ENCODE measurements around the gene TOM1L2. TPM values are rescaled to one million over a fixed set of nuclear protein-coding genes. Genes with fewer than 3 reads are reported as not detected.
A peak's percentile ranks its signal among the peaks of the same experiment; 100 is the strongest.

Gene TOM1L2
- total RNA-seq, 1 experiment from 2014 or later, result 24.1 TPM

DNA sequence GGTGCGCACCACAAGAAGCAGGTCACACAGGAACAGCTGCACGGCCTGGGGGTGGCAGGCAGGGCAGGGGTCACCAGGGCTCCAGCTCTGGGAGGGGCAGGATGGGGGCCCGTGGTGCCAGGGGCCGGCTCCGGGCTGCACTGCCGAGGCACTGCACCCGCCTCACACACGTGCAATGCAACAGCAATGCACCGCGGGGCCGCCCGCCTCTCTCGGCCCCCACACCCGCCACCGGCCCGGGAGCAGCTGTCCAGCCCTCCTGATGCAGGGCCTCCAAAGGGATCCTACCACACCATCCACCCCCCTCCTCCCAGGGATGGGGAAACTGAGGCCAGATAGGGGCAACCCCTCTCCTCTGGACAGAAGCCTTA lies 158.5 kb downstream of the TOM1L2 start:
- H3K27me3 ChIP-seq (ENCODE audit: insufficient read depth, low read length), result no peaks in the 10 kb centered on the region
- H3K27ac ChIP-seq (ENCODE audit: low read depth, low read length), result peak overlapping the region; percentile 54; the same call in 1 of the 2 replicates
- H3K9me3 ChIP-seq (ENCODE audit: control insufficient read depth in 1 of 2, insufficient read depth in 1 of 2, low read depth in 1 of 2, low read length in 2 of 2), result no peaks in the 10 kb centered on the region
- no peak overlapping the region for H3K9ac ChIP-seq (ENCODE audit: low read length)
- no peaks in the 10 kb centered on the region for H3K9me2 ChIP-seq (ENCODE audit: insufficient read depth)
- no peak overlapping the region for H2AFZ ChIP-seq (ENCODE audit: low read depth, low read length, poor library complexity, severe bottlenecking)
- TF ChIP-seq SIN3A (IDR thresholded peaks at IDR 0.05; ENCODE audit: low read depth), result no peak
- TF ChIP-seq RAD21 (IDR thresholded peaks at IDR 0.05; ENCODE audit: low read depth), result no peak
- TF ChIP-seq CBX3 (IDR thresholded peaks at IDR 0.05; ENCODE audit: low read depth), result no peak
- no peak for TF ChIP-seq EGR1 (IDR thresholded peaks at IDR 0.05; ENCODE audit: low read depth)
- TF ChIP-seq FOSL1 (IDR thresholded peaks at IDR 0.05; ENCODE audit: low read depth), result no peak
- no peak for TF ChIP-seq SP1 (IDR thresholded peaks at IDR 0.05; ENCODE audit: low read depth)
- TF ChIP-seq JUND (IDR thresholded peaks at IDR 0.05), result no peak
- TF ChIP-seq, protein P1, sequence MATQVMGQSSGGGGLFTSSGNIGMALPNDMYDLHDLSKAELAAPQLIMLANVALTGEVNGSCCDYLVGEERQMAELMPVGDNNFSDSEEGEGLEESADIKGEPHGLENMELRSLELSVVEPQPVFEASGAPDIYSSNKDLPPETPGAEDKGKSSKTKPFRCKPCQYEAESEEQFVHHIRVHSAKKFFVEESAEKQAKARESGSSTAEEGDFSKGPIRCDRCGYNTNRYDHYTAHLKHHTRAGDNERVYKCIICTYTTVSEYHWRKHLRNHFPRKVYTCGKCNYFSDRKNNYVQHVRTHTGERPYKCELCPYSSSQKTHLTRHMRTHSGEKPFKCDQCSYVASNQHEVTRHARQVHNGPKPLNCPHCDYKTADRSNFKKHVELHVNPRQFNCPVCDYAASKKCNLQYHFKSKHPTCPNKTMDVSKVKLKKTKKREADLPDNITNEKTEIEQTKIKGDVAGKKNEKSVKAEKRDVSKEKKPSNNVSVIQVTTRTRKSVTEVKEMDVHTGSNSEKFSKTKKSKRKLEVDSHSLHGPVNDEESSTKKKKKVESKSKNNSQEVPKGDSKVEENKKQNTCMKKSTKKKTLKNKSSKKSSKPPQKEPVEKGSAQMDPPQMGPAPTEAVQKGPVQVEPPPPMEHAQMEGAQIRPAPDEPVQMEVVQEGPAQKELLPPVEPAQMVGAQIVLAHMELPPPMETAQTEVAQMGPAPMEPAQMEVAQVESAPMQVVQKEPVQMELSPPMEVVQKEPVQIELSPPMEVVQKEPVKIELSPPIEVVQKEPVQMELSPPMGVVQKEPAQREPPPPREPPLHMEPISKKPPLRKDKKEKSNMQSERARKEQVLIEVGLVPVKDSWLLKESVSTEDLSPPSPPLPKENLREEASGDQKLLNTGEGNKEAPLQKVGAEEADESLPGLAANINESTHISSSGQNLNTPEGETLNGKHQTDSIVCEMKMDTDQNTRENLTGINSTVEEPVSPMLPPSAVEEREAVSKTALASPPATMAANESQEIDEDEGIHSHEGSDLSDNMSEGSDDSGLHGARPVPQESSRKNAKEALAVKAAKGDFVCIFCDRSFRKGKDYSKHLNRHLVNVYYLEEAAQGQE (IDR thresholded peaks at IDR 0.05; ENCODE audit: low read depth), result no peak
- TF ChIP-seq POLR2A (IDR thresholded peaks at IDR 0.05; ENCODE audit: borderline replicate concordance, extremely low read depth, insufficient read depth, insufficient read length), result no peak
- no peak for TF ChIP-seq EZH2phosphoT487 (IDR thresholded peaks at IDR 0.05; ENCODE audit: borderline replicate concordance)
- no peak for TF ChIP-seq CEBPB (IDR thresholded peaks at IDR 0.05; ENCODE audit: low read depth)
- no peak for TF ChIP-seq TCF7L2 (IDR thresholded peaks at IDR 0.05; ENCODE audit: borderline replicate concordance, extremely low read depth, insufficient read depth, insufficient read length)
- peaks cover 25% of the 10 kb centered on the region for H3K79me2 ChIP-seq (ENCODE audit: insufficient read depth, low read length)
- ChIA-PET POLR2A (interaction anchor here (1.7 kb wide), 1 partner anchor 22 kb away, joined by 6 read pairs; no protein-coding TSS in a partner anchor), RAD21 (ENCODE audit: low non-redundant PET in 1 of 2, low total read pairs in 2 of 2, uncharacterized antibody in 2 of 2, unreplicated experiment in 2 of 2) (no interaction called here), CTCF (interaction anchor here (1.3 kb wide), 1 partner anchor 48 kb away, joined by 3 read pairs; no protein-coding TSS in a partner anchor)
- H3K36me3 ChIP-seq (ENCODE audit: control insufficient read depth in 1 of 2, insufficient read depth in 2 of 2, low read length in 2 of 2), result peaks cover 26 to 61% of the 10 kb centered on the region in 2 experiments
- intact Hi-C loops (cut with micrococcal nuclease), result loop anchor here (2.0 to 5.0 kb wide), 2 partner anchors 47 to 219 kb away; no protein-coding TSS in a partner anchor
- no TSS peak for BruUV-seq (replicated peaks)
- no peaks in the 10 kb centered on the region for H4K20me1 ChIP-seq (ENCODE audit: insufficient read depth)
- no peak overlapping the region for H3K4me2 ChIP-seq (ENCODE audit: low read length)
- no peak for DNase-seq (ENCODE audit: low read depth, low spot score)
- H3K4me1 ChIP-seq (ENCODE audit: control insufficient read depth in 1 of 2, insufficient read depth in 2 of 2, low read length in 2 of 2), result peaks cover 14 to 26% of the 10 kb centered on the region in 2 experiments
- H3K4me3 ChIP-seq (replicated peaks in 1 of 2; ENCODE audit: low read depth in 1 of 2, low read length in 2 of 2), result no peak overlapping the region
- no peak for ATAC-seq
